ENCODE measurements around the gene ABCA12.

The ABCA12 gene

DNA sequence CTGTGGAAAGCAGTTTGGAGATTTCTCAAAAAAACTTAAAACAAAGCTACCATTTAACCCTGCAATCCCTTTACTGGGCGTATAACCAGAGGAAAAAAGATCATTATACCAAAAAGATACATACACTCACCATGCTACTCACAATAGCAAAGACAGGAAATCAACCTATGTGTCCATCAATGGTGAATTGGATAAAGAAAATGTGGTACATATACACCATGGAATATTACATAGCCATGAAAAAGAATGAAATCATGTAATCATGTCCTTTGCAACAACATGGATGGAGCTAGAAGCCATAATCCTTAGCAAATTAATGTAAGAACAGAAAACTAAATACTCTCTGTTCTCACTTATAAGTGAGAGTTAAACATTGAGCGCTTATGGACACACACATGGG, 18.6 kb downstream of the ABCA12 start:
- no peak for DNase-seq (ENCODE audit: low spot score)

DNA sequence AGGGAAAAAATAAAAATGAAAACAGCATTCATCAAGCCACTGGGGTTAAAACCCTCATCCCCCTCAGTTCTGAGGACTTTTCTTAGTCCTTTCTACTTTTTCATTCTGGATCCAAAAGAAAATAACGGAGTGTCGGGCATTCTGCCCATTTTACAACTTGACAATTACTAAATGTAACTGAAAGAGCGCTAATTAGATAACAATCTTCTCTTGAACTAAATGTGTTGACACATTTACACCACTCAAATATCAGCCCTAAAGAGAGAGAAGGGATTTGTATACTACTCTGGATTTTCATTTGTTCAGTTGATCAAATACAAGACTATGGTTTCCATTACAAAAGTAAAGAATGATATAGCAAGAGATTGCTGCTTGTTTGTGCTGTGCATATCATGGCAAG, 27.5 kb downstream of the ABCA12 start:
- no peak for DNase-seq (ENCODE audit: low spot score)

DNA sequence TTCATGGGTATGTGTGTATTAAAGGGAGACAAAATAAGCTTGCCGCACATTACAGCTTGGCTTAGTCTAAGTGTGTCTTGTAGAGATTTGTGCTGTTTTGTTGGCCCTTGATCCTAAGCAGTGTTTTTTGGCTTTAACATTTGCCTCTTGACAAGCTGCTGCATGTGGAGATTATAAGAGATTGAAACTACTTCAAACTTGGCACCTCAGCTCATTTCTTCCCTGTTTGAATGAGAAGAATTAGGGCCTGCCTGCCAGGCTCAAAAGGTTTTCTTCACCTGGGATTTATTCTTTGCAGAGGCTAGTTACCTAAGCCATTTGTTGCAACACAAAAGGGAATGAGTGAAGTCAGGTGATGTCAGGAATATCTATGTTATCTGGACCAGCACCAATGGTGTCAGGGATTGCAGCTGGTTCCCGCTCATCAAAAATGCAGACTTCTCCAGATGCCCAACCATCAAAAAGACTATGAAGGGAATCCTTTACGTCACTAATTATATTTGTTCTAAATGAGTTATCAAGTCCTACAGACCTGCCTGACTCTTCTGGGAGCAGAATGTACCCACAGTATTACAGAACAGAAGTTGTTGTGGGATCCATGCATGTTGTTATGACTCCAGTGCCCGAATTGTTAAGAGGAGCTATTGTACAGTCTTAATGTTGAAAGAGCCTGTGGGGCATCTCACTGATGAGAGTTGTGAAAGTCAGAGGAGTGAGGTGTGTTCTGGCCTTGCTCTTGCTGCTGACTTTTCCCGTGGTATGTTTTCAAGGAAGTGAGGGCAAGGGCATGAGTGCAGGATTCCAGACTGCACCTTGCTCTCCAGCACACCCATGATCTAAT, 31.0 kb downstream of the ABCA12 start:
- no peak for DNase-seq (ENCODE audit: low spot score)

DNA sequence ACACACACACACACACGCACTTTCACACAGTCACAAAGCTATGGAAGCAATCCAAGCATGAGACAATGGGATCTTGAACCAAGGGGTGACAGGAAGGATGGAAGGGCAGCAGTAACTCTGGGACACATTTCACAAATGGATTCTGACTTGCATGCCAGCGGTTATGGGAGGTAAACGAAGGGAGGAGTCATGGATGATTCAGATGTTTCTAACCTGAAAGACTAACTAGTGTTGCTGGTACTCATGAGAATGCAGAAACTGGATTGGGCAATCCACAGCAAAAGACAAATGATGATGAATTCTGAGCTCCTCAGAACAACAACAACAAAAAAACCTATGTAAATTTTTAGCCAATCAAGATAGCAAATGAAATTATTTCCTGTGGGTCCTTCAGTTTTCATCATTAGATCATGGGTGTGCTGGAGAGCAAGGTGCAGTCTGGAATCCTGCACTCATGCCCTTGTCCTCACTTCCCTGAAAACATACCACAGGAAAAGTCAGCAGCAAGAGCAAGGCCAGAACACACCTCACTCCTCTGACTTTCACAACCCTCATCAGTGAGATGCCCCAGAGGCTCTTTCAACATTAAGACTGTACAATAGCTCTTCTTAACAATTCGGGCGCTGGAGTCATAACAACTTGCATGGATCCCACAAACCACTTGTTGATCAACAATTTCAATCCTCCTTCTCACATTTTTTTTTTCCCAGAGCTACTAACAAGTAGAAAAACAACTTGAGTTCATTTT, 32.6 kb downstream of the ABCA12 start:
- DNase-seq (ENCODE audit: low spot score), result no peak

DNA sequence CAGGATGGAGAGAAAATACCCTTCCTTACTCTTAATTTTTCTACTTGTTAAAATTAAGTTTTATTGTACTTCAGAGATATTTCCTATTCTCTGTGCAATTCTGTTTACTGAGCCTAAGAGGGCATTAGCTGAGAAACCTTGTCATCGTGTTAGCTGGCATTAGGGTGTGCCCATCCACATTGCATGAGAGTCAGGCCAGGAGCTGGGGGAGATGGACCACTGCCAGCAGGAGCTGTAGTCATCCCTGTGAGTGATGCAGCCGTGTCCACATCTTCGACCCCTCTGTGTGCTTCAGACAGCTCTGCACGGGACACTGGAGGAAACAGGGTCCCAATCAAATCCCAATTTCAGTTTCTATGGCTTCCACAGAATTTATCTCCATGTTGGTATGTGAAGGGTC, 34.2 kb downstream of the ABCA12 start:
- DNase-seq (ENCODE audit: low spot score), result no peak

DNA sequence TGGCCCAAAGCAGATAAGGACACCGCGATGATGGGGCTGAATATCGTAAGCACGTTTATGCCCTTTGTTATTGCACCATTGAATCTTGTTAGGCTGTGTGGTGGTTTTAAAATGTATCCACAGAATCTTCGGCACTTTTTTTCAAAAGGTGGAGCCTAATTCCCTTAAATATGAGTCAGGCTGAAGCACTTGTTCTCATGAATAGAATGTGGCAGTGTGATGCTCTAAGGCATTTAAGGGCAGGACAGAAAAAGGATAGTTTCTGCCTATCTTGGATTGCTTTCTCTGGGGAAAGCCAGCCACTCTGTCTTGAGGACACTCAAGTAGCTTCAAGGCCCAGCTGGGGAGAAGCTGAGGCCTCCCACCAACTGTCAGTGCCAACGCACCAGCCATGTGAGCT, 39.6 kb downstream of the ABCA12 start:
- DNase-seq (ENCODE audit: low spot score), result no peak

DNA sequence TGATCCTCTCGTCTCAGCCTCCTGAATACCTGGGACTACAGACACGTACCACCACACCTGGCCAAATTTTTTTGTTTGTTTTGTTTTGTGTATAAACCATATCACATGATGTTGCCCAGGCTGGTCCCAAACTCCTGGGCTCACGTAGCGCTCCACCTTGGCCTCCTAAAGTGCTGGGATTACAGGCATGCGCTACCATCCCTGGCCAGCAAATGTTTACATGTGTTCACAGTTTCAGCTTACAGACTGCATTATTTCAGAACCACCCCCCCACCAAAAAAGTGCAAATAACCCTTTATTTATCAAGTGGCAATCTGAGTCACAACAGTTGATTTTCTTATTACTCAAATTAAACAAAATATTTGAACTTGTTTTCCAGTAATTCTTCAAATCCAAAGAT, 54.3 kb downstream of the ABCA12 start:
- DNase-seq (ENCODE audit: low spot score), result no peak

DNA sequence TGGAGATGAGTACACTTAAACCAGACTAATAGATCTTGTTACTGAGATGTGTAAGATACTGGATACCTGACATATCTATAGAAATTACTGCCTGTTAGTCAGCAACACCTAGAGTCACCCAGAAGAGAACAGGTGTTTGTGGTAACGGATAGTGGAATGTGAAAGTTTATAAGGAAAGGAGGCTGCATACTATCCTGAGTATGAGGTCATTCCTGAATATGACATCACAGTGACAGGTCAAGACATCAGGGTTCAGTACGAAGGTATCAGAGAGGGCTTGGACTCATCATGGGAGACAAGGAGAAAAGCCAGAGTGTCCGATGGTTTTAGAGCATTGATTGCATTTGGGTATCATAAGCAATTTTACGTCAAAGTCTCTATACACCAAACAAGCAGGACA, 55.3 kb downstream of the ABCA12 start:
- DNase-seq (ENCODE audit: low spot score), result no peak

DNA sequence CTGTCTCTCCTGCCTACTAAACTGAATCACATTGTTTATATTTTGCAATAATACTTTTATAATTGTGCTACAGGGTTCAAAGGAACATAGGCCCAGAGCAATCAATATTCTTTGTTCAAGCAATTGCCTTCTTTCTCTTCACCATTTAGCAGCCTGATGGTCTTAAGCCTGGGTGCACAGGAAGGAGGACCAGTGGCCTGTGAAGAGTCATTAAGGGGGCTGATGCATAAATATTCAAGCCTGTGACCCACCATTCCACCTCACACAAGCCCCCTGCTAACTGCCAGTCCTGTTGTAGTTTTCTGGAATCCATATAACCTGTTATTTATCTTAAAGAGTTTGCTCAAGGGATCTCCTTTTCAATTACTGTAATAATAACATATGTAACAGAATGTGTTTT, 56.0 kb downstream of the ABCA12 start:
- no peak for DNase-seq (ENCODE audit: low spot score)

DNA sequence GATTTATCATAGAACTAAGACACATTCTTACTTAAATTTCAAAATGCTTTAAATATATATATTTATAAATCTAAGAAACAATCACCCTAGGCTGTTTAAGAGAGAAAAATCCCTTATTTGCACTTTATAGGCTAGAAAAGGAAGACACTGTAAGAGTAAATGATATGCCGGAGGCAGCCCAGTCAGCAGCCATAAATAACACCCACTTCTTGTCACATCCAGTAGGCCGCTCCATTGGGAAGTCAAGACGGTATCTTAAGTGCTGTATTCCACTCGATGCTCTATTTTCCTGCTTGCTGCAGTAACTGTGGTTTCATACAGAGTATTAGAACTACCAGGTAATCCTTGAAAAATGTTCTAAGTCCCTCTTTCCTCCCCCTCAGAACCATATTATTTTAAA, 57.9 kb downstream of the ABCA12 start:
- DNase-seq (ENCODE audit: low spot score), result no peak

DNA sequence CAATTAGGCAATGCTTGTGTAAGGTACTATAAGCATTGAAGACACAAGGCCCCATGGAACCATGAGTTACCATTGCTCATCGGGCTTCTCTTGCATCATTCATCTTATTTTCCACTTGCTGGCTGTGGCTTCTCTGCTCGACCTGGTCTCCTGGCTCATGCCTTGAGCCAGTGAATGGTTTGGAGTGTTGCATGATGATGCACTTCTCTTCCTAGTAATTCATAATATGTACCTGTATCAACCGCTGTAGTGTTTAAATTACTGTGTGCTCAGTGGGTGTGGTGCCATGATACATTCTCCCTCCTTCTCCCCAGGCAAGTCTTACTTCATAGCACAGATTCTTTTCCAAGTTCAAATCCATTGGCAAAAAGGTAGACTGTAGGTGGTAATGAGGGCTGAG, 66.8 kb downstream of the ABCA12 start:
- no peak for DNase-seq (ENCODE audit: low spot score)

DNA sequence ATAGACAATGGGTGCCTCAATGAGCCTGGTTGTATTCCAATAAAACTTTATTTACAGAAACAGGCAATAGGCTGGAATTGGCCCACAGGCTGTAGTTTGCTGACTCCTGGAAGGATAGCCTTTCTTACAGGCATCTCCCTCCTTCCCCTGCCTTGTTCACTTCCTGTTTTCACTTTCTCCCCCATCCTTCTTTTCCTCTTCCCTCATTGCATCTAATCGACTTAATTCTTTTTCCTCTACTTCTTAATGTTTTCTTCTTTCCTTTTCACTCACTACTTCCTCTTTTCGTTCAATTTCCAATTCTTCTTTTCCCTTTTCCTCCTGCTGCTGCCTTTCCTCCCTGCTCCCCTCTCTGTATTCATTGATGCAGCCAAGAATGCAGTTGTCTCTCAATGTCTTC, 70.0 kb downstream of the ABCA12 start:
- DNase-seq (ENCODE audit: low spot score), result no peak

DNA sequence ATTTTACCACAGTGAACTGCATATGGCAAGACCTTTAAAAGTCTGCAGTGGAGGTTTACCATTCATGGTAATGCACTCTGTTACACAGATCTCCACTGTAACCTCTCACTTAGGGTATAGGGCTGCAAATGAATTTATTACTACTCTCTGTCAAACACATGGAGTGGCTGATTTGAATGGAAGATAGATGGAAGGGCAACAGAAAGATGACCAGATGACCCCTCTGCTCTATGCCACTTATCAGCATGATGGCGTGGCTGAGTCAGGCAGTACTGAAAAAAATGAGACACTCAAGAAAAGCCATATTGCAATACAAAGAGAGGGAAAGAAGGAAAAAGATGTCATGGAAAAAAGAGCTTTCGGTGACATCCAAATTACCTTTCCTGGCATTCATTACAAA, 72.3 kb downstream of the ABCA12 start:
- DNase-seq (ENCODE audit: low spot score), result no peak

DNA sequence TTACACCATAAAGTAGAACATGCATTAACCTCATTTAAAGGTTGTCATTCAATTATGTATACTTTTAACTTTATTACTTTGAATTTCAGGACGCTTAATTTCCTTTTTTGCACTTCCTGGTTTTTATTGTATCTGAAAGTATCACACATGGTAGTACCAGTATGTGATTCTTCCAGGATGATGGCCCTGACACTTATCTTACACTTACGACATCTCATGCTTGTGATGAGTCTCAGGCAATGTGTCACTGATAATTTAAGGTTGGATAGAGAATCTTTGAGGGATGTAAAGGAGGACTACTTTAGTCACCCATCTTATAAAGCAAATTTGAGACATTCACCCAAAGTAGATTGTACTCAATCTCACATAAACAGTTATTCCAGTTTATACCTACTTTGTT, 74.9 kb downstream of the ABCA12 start:
- DNase-seq (ENCODE audit: low spot score), result no peak

DNA sequence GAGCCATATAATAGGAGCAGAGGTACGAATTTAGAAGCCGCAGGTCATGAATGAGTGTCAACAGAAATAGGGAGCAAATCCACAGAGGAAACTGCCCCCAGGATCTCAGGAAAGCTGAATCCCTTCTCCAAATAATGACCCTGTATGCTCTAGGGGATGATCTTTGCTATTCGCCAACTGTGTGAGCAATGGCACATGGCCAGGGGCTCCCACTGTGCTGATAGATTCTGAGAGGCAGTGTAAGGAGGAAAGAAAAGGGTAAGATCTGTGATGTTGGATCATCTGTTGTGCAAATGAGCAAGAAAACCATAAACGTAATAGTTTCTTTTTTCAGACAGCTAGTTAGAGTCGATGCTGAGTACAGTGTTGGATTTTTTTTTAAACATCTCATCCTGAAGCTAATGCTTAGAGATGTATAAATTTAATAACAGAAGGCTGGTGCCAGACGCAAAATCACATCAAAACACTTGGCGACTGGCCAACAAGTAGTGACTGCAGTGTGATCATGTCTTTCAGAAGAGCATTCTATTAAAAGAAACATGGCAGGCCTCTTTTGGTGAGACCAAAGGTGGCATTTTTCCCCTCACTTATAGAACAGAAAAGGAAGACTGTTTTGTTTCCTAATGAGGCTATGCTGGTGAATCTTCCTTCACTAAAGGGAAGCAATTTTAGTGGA, 77.4 kb downstream of the ABCA12 start:
- DNase-seq (ENCODE audit: low spot score), result no peak

DNA sequence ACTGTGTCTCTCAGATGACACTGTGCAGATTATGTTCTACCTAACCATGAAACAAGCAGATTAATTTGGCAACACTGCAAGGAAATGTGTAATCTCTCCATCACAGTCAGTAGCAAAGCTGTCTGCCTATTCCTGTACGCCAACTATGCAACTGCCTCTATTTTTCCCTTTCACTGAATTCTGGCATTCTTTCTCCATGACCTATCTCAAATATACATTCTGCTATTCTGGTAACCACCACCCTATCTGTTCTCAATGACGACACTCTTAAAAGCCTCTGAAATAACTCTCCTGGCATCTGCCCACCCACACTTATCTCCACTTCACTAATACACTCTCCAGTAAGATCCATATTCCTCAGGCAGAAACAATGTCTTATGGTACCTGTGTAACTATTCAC, 78.7 kb downstream of the ABCA12 start:
- no peak for DNase-seq (ENCODE audit: low spot score)

DNA sequence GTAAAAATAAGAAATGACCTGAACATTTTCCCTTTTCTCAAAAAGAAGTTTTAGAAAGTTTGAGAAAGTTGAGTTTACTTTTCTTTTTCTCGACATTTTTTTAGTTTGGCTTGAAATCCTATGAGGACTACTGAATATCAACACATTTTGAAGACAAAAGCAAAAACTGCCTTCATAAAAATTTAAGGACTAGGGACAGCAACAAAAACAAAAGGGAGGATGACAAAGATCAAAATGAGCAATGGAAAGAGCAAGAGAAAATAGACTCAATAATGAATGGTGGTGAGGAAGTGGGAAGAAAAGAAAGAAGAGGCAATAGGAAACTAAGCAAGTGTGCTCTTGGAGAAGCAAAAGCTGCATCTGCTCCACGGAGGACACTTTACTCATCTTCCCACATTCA, 82.5 kb downstream of the ABCA12 start:
- no peak for DNase-seq (ENCODE audit: low spot score)

DNA sequence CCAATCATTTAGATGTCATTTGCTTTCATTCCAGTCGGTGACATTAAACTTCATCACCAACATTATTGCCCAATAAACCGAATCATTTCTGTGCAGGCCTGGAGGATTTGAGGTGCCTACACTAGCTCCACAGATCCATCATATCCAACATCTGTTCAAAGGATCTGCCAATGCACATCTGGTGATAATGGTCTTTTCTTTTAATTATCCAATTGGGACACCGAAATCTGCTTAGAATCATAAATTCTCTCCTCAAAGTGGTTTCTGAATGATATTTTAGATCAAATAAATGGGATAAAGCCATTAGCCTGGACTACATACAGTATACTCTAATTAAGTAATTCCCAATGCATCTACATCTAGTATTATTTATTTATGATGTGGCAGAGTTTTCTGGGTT, 85.6 kb downstream of the ABCA12 start:
- no peak for DNase-seq (ENCODE audit: low spot score)

DNA sequence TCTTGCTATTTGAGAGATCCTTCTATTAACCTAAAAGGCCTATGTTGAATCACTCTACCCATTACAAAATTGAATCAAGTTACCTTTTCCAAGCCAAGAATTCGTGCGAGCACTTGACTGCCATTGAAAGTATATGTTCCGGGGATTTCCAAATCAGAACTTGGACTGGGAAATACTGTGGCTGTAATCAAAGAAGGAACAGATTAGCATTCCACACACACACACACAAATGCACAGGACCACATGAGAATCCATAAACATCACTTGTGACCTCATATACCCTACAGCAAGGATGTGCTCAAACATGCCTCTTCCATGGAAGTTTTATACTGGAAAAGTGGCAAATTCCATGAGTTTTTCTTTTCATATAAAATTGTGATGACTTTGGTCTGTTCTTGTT, 86.0 kb downstream of the ABCA12 start:
- DNase-seq (ENCODE audit: low spot score), result no peak

DNA sequence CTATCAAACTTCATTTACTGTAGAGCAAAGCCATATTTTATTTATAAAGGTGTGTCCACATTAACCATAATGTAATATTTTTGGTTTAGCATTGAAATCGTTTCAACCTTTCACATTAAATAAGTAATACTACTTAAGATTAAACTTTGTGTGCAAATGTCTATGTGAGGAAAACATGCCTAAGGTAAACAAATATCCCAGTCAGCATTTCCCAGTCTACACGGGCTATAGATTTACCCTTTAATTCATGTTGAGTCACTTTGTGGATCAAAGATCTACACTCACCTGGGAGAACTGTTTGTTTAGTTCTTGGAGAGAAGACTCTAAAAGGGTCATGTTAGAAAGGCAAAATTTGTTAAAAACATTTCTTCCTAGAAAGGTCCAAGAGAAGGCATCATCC, 89.1 kb downstream of the ABCA12 start:
- DNase-seq (ENCODE audit: low spot score), result no peak

DNA sequence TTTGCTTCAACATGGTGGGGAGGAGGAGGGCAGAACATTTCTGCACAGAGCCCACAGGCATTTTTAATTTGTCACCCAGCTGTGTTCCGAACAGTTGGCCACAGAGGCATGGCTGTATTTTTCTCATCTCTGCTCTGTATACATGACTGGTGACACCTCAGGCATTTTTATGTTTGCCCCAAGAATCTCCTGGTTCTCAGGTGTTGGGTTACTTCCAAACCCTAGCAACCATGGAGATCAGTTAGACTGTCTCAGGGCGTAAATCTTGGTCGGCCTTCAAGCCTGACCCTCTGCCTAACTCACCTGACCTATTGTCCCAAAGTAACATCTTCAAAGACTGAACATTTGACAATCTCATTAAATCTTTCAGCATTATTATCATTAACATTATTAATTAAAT, 100.0 kb downstream of the ABCA12 start:
- no peak for DNase-seq (ENCODE audit: low spot score)

DNA sequence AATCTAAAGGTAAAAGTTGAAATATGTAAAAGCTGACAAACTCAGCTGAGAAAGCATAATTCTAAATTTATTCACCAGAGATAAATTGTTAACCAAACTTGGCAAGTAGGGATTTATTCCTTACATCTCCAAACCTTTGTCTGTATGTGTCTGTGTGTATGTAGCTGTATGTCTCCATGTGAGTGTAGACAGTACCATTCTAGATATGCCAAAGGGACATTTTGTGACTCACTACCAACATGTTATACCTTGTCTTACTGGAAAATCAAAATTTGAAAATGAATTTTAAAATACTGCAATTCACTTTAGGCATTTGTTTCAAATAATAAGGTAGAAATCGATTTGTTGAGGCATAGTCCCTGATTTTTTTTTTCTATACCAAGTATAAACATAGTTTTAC, 102.1 kb downstream of the ABCA12 start:
- DNase-seq (ENCODE audit: low spot score), result no peak

DNA sequence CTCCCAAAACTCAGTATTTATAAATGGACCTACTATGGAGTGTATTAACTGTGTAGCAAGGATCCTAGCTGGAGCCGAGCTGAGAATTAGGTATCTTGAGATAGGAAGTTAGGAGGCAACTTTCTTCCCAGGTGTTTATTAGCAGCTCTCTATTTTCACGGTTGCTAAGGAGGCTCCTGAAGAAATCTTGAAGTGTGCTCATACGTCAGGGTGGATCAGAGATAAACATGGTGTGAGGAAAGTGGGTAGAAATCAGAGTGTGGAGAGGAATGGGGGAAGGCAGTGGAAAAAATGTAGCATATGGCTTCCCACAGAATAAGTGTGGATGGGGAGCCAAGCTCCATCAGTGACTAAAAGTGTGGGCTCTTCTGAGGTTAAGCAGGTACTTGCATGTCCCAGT, 104.3 kb downstream of the ABCA12 start:
- DNase-seq (ENCODE audit: low spot score), result no peak

Data from kidney capillary endothelial cell (primary cell).